ENCODE results near the gene PDE1C. TPM values are rescaled to one million over a fixed set of nuclear protein-coding genes. Genes with fewer than 3 reads are reported as not detected.

The PDE1C gene
- polyA plus RNA-seq, 1 of the 3 experiments (the other 2 are of a cell fraction): 4.6 TPM

DNA sequence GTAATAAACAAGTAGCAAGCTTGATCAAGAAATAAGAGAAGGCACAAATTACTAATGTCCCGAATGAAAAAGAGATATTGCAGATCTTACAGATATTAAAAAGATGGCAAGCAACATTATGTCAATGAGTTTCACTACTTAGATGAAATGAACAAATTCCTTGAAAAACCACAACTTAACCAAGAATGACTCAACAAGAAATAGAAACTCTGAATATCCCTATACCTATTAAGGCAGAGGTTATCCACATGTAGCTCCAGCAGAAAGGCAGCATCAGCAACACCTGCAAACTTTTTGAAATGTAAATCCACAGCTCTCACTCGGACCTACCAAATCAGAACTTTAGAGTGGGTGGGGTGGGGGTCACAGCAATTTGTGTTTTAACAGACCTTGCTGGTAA is 33.6 kb downstream of the PDE1C start:
- DNase-seq: no peak
- Histone ChIP-seq H4K20me1 (ENCODE audit: insufficient read depth) (no peaks in the 10 kb centered on the region), H3K4me1 (ENCODE audit: control insufficient read depth in 1 of 2, insufficient read depth in 2 of 2, low read depth in 1 of 2, low read length in 1 of 2) (peaks cover 0 to 5% of the 10 kb centered on the region in 2 experiments; a peak in 2 of 4 replicates), H2AFZ (ENCODE audit: low read depth) (no peak overlapping the region), H3F3A (replicated peaks; ENCODE audit: insufficient read depth) (no peaks in the 10 kb centered on the region), H3K9me2 (no peaks in the 10 kb centered on the region), H3K9ac (no peak overlapping the region), H3K79me2 (ENCODE audit: insufficient read depth) (no peaks in the 10 kb centered on the region), H3K4me2 (no peak overlapping the region), H3K4me3 (ENCODE audit: low read depth in 2 of 2, low read length in 1 of 2) (no peak overlapping the region), H3K27me3 (ENCODE audit: insufficient read depth) (no peaks in the 10 kb centered on the region), H3K27ac (ENCODE audit: low read depth in 2 of 2, low read length in 1 of 2) (peak overlapping the region in 1 of 2 experiments; percentile 55; a peak in 1 of 4 replicates), H3K9me3 (no peaks in the 10 kb centered on the region), H3K36me3 (replicated peaks in 1 of 2; ENCODE audit: control insufficient read depth in 1 of 2, insufficient read depth in 2 of 2, low read length in 1 of 2) (no peaks in the 10 kb centered on the region)
- no peak for TF ChIP-seq RXRA (IDR thresholded peaks at IDR 0.05; ENCODE audit: borderline replicate concordance, low read depth)
- no peak for TF ChIP-seq CHD2 (IDR thresholded peaks at IDR 0.05; ENCODE audit: low read length, partially characterized antibody)
- no peak for TF ChIP-seq POLR2AphosphoS5 (IDR thresholded peaks at IDR 0.05; ENCODE audit: low read depth, low read length)
- no peak for TF ChIP-seq FOSL2 (IDR thresholded peaks at IDR 0.05; ENCODE audit: borderline replicate concordance, low read depth)
- CTCF ChIA-PET: interaction anchor here (1.8 kb wide), 1 partner anchor 25 kb away, joined by 5 read pairs; no protein-coding TSS in a partner anchor
- POLR2A ChIA-PET: no interaction called here
- WGBS (ENCODE audit: low lambda C conversion rate): 8% methylated on average over 2 of the region's 2 CpGs

GRCh38 chr7:32034052-32034451 is 36.2 kb downstream of the PDE1C start:
- no peak overlapping the region for H3K4me2 ChIP-seq
- no peaks in the 10 kb centered on the region for H3K27me3 ChIP-seq (ENCODE audit: insufficient read depth)
- WGBS (ENCODE audit: low lambda C conversion rate): 29% methylated on average over 2 of the region's 2 CpGs
- H2AFZ ChIP-seq (ENCODE audit: low read depth): no peak overlapping the region
- no peak overlapping the region for H3K27ac ChIP-seq (ENCODE audit: low read depth in 2 of 2, low read length in 1 of 2)
- H3K9me2 ChIP-seq: no peaks in the 10 kb centered on the region
- H3K9ac ChIP-seq: no peak overlapping the region
- no peaks in the 10 kb centered on the region for H3K9me3 ChIP-seq
- no peak overlapping the region for H3K4me3 ChIP-seq (ENCODE audit: low read depth in 2 of 2, low read length in 1 of 2)
- ChIA-PET POLR2A (no interaction called here), CTCF (no interaction called here)
- no peaks in the 10 kb centered on the region for H3F3A ChIP-seq (replicated peaks; ENCODE audit: insufficient read depth)
- no peaks in the 10 kb centered on the region for H4K20me1 ChIP-seq (ENCODE audit: insufficient read depth)
- peaks cover 0 to 5% of the 10 kb centered on the region in 2 experiments; a peak in 2 of 4 replicates for H3K4me1 ChIP-seq (ENCODE audit: control insufficient read depth in 1 of 2, insufficient read depth in 2 of 2, low read depth in 1 of 2, low read length in 1 of 2)
- no peaks in the 10 kb centered on the region for H3K79me2 ChIP-seq (ENCODE audit: insufficient read depth)
- TF ChIP-seq GATA2 (CRISPR knock-in tag; IDR thresholded peaks at IDR 0.05): no peak
- no peak for TF ChIP-seq ELF1 (IDR thresholded peaks at IDR 0.05)
- TF ChIP-seq, protein P1, sequence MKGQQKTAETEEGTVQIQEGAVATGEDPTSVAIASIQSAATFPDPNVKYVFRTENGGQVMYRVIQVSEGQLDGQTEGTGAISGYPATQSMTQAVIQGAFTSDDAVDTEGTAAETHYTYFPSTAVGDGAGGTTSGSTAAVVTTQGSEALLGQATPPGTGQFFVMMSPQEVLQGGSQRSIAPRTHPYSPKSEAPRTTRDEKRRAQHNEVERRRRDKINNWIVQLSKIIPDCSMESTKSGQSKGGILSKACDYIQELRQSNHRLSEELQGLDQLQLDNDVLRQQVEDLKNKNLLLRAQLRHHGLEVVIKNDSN (IDR thresholded peaks at IDR 0.05; ENCODE audit: borderline replicate concordance, low read depth): no peak
- no peak for TF ChIP-seq MXI1 (IDR thresholded peaks at IDR 0.05; ENCODE audit: low read depth, low read length)
- no peak for TF ChIP-seq JUND (IDR thresholded peaks at IDR 0.05)
- no peak for DNase-seq
- H3K36me3 ChIP-seq (replicated peaks in 1 of 2; ENCODE audit: control insufficient read depth in 1 of 2, insufficient read depth in 2 of 2, low read length in 1 of 2): no peaks in the 10 kb centered on the region

DNA sequence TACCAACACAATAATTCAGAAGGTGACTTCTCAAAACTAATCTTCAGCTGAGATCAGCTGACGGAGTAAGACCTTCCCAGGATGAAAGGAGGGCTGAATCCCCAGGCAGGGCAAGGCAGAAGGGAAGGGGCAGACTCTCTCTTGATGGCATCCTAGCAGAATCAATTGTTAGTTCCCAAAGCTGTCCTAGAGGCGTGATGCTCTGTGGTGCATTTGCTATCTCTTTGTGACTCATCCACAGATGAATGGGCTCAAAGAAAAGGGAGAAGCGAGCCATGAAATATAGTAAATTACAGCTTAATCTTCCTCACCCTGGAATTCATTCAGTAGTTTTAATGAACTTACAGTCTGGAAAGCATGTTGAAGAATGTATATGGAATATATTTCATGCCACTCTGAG is 37.2 kb downstream of the PDE1C start:
- ChIA-PET POLR2A (no interaction called here), CTCF (no interaction called here)
- 2% methylated on average over 3 of the region's 3 CpGs for WGBS (ENCODE audit: low lambda C conversion rate)
- TF ChIP-seq PBX3 (IDR thresholded peaks at IDR 0.05) (no peak), YY1 (IDR thresholded peaks at IDR 0.05; ENCODE audit: low read depth) (no peak), CHD2 (IDR thresholded peaks at IDR 0.05; ENCODE audit: low read length, partially characterized antibody) (no peak), NFIC (IDR thresholded peaks at IDR 0.05; ENCODE audit: borderline replicate concordance) (no peak), FOXM1 (IDR thresholded peaks at IDR 0.05; ENCODE audit: low read depth) (no peak), RXRA (IDR thresholded peaks at IDR 0.05; ENCODE audit: borderline replicate concordance, low read depth) (no peak), FOXJ3 (CRISPR knock-in tag; IDR thresholded peaks at IDR 0.05) (no peak), TAF1 (IDR thresholded peaks at IDR 0.05; ENCODE audit: borderline replicate concordance, low read depth, low read length) (no peak), EP300 (IDR thresholded peaks at IDR 0.05; ENCODE audit: borderline replicate concordance in 1 of 2, low read depth in 1 of 2, low read length in 1 of 2) (no peak), RCOR1 (IDR thresholded peaks at IDR 0.05; ENCODE audit: low read length) (no peak), SMC3 (IDR thresholded peaks at IDR 0.05; ENCODE audit: low read depth, low read length) (no peak), FOSL2 (IDR thresholded peaks at IDR 0.05; ENCODE audit: borderline replicate concordance, low read depth) (no peak), ELF1 (IDR thresholded peaks at IDR 0.05) (no peak)
- TF ChIP-seq, protein P2, sequence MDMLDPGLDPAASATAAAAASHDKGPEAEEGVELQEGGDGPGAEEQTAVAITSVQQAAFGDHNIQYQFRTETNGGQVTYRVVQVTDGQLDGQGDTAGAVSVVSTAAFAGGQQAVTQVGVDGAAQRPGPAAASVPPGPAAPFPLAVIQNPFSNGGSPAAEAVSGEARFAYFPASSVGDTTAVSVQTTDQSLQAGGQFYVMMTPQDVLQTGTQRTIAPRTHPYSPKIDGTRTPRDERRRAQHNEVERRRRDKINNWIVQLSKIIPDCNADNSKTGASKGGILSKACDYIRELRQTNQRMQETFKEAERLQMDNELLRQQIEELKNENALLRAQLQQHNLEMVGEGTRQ (IDR thresholded peaks at IDR 0.05; ENCODE audit: borderline replicate concordance, low read depth, low read length): no peak
- TF ChIP-seq, protein P3, sequence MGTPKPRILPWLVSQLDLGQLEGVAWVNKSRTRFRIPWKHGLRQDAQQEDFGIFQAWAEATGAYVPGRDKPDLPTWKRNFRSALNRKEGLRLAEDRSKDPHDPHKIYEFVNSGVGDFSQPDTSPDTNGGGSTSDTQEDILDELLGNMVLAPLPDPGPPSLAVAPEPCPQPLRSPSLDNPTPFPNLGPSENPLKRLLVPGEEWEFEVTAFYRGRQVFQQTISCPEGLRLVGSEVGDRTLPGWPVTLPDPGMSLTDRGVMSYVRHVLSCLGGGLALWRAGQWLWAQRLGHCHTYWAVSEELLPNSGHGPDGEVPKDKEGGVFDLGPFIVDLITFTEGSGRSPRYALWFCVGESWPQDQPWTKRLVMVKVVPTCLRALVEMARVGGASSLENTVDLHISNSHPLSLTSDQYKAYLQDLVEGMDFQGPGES (IDR thresholded peaks at IDR 0.05; ENCODE audit: low read depth, low read length): no peak

More for the DNA sequence above, 37.2 kb downstream of the PDE1C start:
- H3K4me1 ChIP-seq (ENCODE audit: control insufficient read depth in 1 of 2, insufficient read depth in 2 of 2, low read depth in 1 of 2, low read length in 1 of 2): peaks cover 0 to 5% of the 10 kb centered on the region in 2 experiments; a peak in 2 of 4 replicates
- H3K4me3 ChIP-seq (ENCODE audit: low read depth in 2 of 2, low read length in 1 of 2): no peak overlapping the region
- DNase-seq: no peak
- no peaks in the 10 kb centered on the region for H3K36me3 ChIP-seq (replicated peaks in 1 of 2; ENCODE audit: control insufficient read depth in 1 of 2, insufficient read depth in 2 of 2, low read length in 1 of 2)
- H3K27me3 ChIP-seq (ENCODE audit: insufficient read depth): no peaks in the 10 kb centered on the region
- no peaks in the 10 kb centered on the region for H3K9me3 ChIP-seq
- H3K4me2 ChIP-seq: no peak overlapping the region
- H4K20me1 ChIP-seq (ENCODE audit: insufficient read depth): no peaks in the 10 kb centered on the region
- H3K79me2 ChIP-seq (ENCODE audit: insufficient read depth): no peaks in the 10 kb centered on the region
- H3K27ac ChIP-seq (ENCODE audit: low read depth in 2 of 2, low read length in 1 of 2): no peak overlapping the region; a peak in 1 of 4 replicates
- H3F3A ChIP-seq (replicated peaks; ENCODE audit: insufficient read depth): no peaks in the 10 kb centered on the region
- H2AFZ ChIP-seq (ENCODE audit: low read depth): no peak overlapping the region
- no peaks in the 10 kb centered on the region for H3K9me2 ChIP-seq
- H3K9ac ChIP-seq: no peak overlapping the region

Measured in SK-N-SH (cell line).